Natural killer cell (primary cell): ENCODE results near the gene NRIP3. TPM values are rescaled to one million over a fixed set of nuclear protein-coding genes. Genes with fewer than 3 reads are reported as not detected.

Source experiments
- ATAC-seq, 3 donors: fragments of 150-1000 bp in 2 of 3; fragments of 200-7000 bp in 1 of 3; cut with Tn5 transposase; 1 replicate in 1 of 3; 2 replicates in 2 of 3; pipeline ENCODE4 v1.10.0; 2021; ENCODE audit warnings: mild to moderate bottlenecking in 2 of 3, moderate library complexity in 2 of 3
- DNase-seq, 2 donors: peaks; one replicate each; pipeline versions ENCODE4 v3.0.0 to v3.0.0-alpha.2; 2013 to 2021; ENCODE audit warnings: mixed read lengths in 1 of 2
- H3K27ac ChIP-seq: one replicate; pipeline ENCODE4 v1.5.1; 2013; ENCODE audit warnings: mild to moderate bottlenecking, low read length
- H3K27me3 ChIP-seq: one replicate; pipeline ENCODE4 v1.6.1; 2013; ENCODE audit warnings: low read length; ENCODE audit not compliant: control insufficient read depth, insufficient read depth
- H3K36me3 ChIP-seq: one replicate; pipeline ENCODE4 v1.6.1; 2013; ENCODE audit warnings: low read length; ENCODE audit not compliant: control insufficient read depth, insufficient read depth
- H3K4me1 ChIP-seq: one replicate; pipeline ENCODE4 v1.6.1; 2013; ENCODE audit warnings: low read length; ENCODE audit not compliant: control insufficient read depth, insufficient read depth
- H3K4me3 ChIP-seq: one replicate; pipeline ENCODE4 v1.5.1; 2013; ENCODE audit warnings: low read length
- H3K9me3 ChIP-seq: one replicate; pipeline ENCODE4 v1.6.1; 2013; ENCODE audit warnings: low read length; ENCODE audit not compliant: control insufficient read depth, insufficient read depth
- H3K27ac Mint-ChIP-seq, 2 donors: one replicate each; pipeline ENCODE4 v1.8.0; 2022; ENCODE audit warnings: mild to moderate bottlenecking in 2 of 2, mixed read lengths in 2 of 2, moderate library complexity in 1 of 2
- H3K27me3 Mint-ChIP-seq, 2 donors: one replicate each; pipeline ENCODE4 v1.8.0; 2022; ENCODE audit warnings: low read depth in 2 of 2, mixed read lengths in 2 of 2
- H3K36me3 Mint-ChIP-seq: one replicate; pipeline ENCODE4 v1.8.0; 2022; ENCODE audit warnings: mixed read lengths
- H3K4me1 Mint-ChIP-seq, 2 donors: one replicate each; pipeline ENCODE4 v1.8.0; 2022; ENCODE audit warnings: mixed read lengths in 2 of 2
- H3K4me3 Mint-ChIP-seq: one replicate; pipeline ENCODE4 v1.8.0; 2022; ENCODE audit warnings: mild to moderate bottlenecking, moderate library complexity, mixed read lengths
- H3K9me3 Mint-ChIP-seq, 2 donors: one replicate each; pipeline ENCODE4 v1.8.0; 2022; ENCODE audit warnings: mixed read lengths in 2 of 2
- WGBS: methylation state at CpG from one replicate; pipeline ENCODE4 v1.1.7; 2013; ENCODE audit warnings: missing lambda C conversion rate; ENCODE audit not compliant: insufficient coverage; 5-methylcytosine and 5-hydroxymethylcytosine counted together
- intact Hi-C: fragments of 100-400 bp; cut with micrococcal nuclease; formaldehyde crosslinking; loops from one replicate; pipeline ENCODE4 v1.14.2; 2022
- total RNA-seq, 4 donors: library from RNA; stranded (reverse); fragments of 120-200 nt in 1 of 4; gene quantifications; one replicate each; pipeline versions ENCODE4 v1.2.3 to v1.2.4, GENCODE V29; 2013 to 2022
- TF ChIP-seq, protein P1 (sequence below): fragments of 200-600 bp; IDR thresholded peaks from one replicate; pipeline ENCODE4 v1.8.0; 2022; ENCODE audit warnings: antibody characterized with exemption

The NRIP3 gene
- total RNA-seq, 3 donors from 2014 or later (not counting 1 experiment from before 2014, with no cell fraction given), result 2.3 to 6.1 (median 4.6) TPM

DNA sequence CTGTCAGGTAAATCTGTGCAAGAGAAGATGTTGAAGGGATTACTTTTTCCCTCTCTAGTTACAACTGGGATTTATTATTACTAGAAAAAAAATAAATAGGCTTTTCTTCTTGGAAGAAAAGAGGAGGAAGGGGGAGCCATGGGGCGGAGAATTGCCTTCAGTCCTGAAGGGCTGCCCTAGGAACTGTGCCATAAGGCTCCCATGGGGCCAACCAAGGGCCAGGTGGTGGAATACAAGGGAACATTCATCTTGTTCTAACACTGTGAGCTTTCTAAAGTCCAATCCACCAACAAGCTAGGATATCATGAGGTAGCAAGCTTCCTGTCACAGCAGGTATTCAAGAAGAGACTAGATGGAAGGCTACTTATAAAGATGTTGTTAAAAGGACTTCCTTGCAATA lies 24.8 kb upstream of the NRIP3 start:
- ATAC-seq, result no peak
- no peak for DNase-seq
- H3K9me3 ChIP-seq, result no peaks in the 10 kb centered on the region
- H3K4me3 ChIP-seq, result no peak overlapping the region
- H3K4me1 ChIP-seq, result no peaks in the 10 kb centered on the region
- no peak overlapping the region for H3K27ac Mint-ChIP-seq
- H3K27ac ChIP-seq, result no peak overlapping the region
- no peaks in the 10 kb centered on the region for H3K9me3 Mint-ChIP-seq
- no peaks in the 10 kb centered on the region for H3K4me1 Mint-ChIP-seq
- intact Hi-C loops, result no loop called here
- WGBS, result 80% methylated on average over 1 of the region's 1 CpG
- no peaks in the 10 kb centered on the region for H3K36me3 Mint-ChIP-seq
- no peak overlapping the region for H3K4me3 Mint-ChIP-seq
- H3K27me3 ChIP-seq, result no peaks in the 10 kb centered on the region
- no peaks in the 10 kb centered on the region for H3K36me3 ChIP-seq
- TF ChIP-seq, protein P1, sequence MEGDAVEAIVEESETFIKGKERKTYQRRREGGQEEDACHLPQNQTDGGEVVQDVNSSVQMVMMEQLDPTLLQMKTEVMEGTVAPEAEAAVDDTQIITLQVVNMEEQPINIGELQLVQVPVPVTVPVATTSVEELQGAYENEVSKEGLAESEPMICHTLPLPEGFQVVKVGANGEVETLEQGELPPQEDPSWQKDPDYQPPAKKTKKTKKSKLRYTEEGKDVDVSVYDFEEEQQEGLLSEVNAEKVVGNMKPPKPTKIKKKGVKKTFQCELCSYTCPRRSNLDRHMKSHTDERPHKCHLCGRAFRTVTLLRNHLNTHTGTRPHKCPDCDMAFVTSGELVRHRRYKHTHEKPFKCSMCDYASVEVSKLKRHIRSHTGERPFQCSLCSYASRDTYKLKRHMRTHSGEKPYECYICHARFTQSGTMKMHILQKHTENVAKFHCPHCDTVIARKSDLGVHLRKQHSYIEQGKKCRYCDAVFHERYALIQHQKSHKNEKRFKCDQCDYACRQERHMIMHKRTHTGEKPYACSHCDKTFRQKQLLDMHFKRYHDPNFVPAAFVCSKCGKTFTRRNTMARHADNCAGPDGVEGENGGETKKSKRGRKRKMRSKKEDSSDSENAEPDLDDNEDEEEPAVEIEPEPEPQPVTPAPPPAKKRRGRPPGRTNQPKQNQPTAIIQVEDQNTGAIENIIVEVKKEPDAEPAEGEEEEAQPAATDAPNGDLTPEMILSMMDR, result no peak
- H3K27me3 Mint-ChIP-seq, result peaks cover 3 to 8% of the 10 kb centered on the region in 2 donors

DNA sequence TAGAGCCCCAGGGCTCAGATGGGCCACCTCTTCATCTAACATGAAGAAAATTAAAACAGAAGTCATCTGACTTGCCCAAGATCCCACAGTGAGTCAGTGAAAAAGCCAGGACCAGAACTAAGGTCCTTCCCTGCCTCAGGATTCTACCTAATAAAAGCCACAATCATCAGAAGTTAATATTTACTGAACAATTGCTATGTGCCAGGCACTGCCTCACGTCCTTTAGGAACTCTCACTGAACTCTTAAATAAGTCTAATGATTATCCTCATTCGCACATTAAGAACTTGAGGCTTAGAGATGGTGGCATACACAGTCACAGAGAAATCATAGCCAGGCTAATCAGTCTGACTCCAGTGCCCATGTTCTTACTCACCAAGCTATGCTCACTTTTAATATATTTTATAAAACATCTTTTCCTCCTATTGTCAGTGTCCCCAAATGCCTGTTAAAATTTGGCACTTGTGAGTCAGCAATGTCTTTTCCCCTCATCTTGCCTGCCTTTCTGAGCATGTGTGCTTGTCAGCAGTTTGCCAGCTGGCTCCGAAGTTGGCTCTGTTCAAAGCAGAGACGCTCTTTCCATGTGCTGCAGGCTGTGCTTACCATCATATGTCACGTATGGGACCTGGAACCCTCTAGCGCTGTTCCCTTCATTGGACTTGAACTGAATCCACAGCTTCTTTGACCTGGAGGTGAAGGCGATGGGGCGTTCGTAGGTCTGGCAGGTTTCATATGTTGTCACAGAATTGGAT lies 21.5 kb upstream of the NRIP3 start:
- WGBS, result 89% methylated on average over 9 of the region's 9 CpGs
- no peaks in the 10 kb centered on the region for H3K9me3 ChIP-seq
- no peak for DNase-seq
- ATAC-seq, result no peak
- Mint-ChIP-seq H3K4me1 (no peaks in the 10 kb centered on the region), H3K9me3 (no peaks in the 10 kb centered on the region), H3K27ac (no peak overlapping the region), H3K4me3 (no peak overlapping the region), H3K36me3 (no peaks in the 10 kb centered on the region), H3K27me3 (peaks cover 15 to 19% of the 10 kb centered on the region in 2 donors)
- no peak overlapping the region for H3K4me3 ChIP-seq
- no peaks in the 10 kb centered on the region for H3K36me3 ChIP-seq
- no peaks in the 10 kb centered on the region for H3K27me3 ChIP-seq
- no peak overlapping the region for H3K27ac ChIP-seq
- TF ChIP-seq, protein P1, result no peak
- intact Hi-C loops, result no loop called here
- H3K4me1 ChIP-seq, result no peaks in the 10 kb centered on the region

DNA sequence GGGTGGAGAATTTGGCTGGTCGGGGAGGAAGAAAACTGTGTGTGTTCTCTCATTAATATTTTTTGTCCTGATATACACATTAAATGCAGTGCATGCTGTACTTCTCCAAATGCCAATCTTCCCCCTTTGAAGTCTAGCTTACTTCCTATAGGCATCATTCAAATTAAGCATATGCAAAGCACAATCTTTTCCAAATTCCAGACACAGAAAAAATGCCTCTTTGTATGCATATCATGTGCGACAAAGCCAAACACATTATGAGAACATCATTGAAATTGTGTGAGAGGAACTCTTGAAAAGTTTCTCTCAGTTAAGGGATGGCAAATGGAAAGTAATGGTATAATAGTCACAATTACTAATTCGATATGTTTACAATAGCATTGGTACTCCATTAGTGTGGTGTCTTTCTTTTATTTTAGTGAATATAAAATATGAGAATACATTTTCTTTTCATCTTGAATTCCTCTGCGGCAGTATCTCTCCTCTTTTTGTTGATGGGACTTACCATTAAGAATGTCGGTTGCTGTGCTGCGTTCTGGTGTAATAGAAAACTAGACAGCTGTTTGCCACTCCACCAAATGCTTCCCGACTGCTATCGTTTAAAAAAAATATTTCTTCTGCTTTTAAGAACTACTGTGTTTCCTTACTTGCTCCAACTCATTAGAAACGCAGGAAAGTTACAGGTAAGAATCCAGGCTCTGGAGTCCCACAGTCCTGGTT lies 19.3 kb upstream of the NRIP3 start:
- no peak for DNase-seq
- Histone ChIP-seq H3K4me3 (no peak overlapping the region), H3K27ac (no peak overlapping the region), H3K36me3 (no peaks in the 10 kb centered on the region), H3K27me3 (no peaks in the 10 kb centered on the region), H3K9me3 (no peaks in the 10 kb centered on the region), H3K4me1 (no peaks in the 10 kb centered on the region)
- H3K36me3 Mint-ChIP-seq, result no peaks in the 10 kb centered on the region
- intact Hi-C loops, result no loop called here
- ATAC-seq, result no peak
- 88% methylated on average over 7 of the region's 9 CpGs for WGBS
- no peaks in the 10 kb centered on the region for H3K4me1 Mint-ChIP-seq
- TF ChIP-seq, protein P1, result no peak
- no peak overlapping the region for H3K4me3 Mint-ChIP-seq
- peaks cover 15 to 19% of the 10 kb centered on the region in 2 donors for H3K27me3 Mint-ChIP-seq
- no peaks in the 10 kb centered on the region for H3K9me3 Mint-ChIP-seq
- no peak overlapping the region for H3K27ac Mint-ChIP-seq
